A172 (cell line): ENCODE measurements around the gene CRYBG2. TPM values are rescaled to one million over a fixed set of nuclear protein-coding genes. Genes with fewer than 3 reads are reported as not detected.
"Not testable (repeated sequence)": the region's sequence is repeated elsewhere in the genome, so short reads cannot be mapped to it uniquely, and the experiment has no call there.

Source experiments
- DNase-seq: peaks from one replicate; pipeline ENCODE4 v3.0.0-alpha.2; 2015; ENCODE audit warnings: low spot score
- total RNA-seq: library from RNA; depleted of rRNA; stranded (reverse); fragments of >200 nt; shearing (Covaris generic); gene quantifications from 2 replicates; pipeline ENCODE4 v1.2.3, GENCODE V29; 2014

CRYBG2 gene
- total RNA-seq, 1 experiment from 2014 or later: 0.17 TPM

GRCh38 chr1:26350701-26351589 lies 3.0 kb downstream of the CRYBG2 start:
- peak; percentile 53 for DNase-seq

DNA sequence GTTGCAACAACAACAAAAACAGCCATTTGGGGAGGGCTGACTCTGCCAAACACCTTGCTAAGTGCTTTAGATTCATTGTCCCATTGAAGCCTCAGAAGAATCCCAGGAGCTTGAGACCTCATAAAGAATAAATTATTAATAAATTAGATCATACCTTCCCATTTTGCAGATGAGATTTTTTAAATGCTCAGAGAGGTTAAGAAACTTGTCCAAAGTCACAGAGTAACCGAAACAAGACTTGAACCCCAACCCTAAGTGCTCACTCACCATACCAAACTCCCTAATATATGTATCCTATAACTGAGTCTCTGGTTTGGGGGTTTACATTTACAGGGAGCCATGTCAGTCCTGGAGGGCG lies 3.6 kb downstream of the CRYBG2 start:
- no peak for DNase-seq

DNA sequence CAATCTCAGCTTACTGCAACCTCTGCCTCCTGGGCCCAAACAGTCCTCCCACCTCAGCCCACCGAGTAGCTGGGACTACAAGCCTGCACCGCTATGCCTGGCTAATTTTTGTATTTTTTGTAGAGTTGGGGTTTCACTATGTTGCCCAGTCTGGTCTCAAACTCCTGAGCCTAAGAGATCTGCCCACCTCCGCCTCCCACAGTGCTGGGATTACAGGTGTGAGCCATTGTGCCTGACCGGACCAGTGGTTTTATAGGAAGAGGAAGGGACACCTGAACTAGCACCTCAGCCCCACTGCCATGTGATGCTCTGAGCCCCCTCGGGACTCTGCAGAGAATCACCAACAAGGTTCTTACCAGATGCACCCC lies 4.1 kb downstream of the CRYBG2 start:
- no peak for DNase-seq

DNA sequence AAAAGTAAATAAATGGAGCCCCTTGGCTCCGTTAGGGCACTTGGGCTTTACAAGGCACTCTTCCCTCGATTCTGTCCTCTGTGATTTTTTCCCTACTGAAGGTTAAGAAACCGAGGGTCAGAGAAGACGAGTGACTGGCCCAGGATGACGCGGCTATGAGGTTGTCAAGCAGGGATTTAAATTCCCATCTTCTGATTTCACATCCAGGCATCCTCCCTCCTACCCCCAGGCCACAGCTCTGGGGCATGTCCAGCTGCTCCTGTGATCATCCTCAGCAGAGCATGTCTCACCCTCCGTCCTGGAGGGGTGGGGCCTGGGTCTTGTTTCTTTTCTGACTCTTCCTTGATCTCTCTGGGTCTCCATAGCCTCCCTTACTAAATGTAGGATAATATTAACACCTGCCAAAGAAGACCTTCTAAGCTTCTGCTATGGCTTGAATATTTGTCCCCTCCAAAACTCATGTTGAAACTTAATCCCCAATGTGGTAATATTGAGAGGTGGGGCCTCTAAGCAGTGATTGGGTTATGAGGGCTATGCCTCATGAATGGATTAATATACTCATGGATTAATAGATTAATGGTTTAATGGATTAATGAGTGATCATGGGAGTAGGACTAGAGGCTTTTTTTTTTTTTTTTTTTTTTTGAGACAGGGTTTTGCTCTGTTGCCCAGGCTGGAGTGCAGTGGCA lies 4.6 kb downstream of the CRYBG2 start:
- DNase-seq: peak; percentile 62

- DNase-seq: no peak
These were observed 7.5 kb downstream of the CRYBG2 start for GRCh38 chr1:26346274-26347033.

DNA sequence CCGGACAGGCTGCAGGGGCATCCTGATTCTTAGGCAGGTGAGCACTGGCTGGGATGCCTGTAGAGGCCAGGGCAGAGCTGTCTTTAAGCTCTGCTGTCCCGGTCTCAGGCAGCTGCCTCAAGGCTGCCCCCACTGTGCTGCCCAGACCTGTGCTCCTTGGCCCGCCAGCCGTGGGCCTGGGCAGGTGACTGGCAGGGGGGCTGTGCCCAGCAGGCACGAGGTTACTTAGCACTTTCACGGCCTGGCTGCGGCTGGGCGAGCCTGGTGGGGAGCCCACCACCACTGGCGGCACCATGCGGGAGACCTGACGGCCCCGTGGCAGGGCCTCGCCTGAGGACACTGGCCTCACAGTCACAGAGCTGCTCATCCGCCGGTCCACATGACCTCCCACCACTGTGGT lies 8.2 kb downstream of the CRYBG2 start:
- no peak for DNase-seq

GRCh38 chr1:26344147-26344920 lies 9.6 kb downstream of the CRYBG2 start:
- no peak for DNase-seq

DNA sequence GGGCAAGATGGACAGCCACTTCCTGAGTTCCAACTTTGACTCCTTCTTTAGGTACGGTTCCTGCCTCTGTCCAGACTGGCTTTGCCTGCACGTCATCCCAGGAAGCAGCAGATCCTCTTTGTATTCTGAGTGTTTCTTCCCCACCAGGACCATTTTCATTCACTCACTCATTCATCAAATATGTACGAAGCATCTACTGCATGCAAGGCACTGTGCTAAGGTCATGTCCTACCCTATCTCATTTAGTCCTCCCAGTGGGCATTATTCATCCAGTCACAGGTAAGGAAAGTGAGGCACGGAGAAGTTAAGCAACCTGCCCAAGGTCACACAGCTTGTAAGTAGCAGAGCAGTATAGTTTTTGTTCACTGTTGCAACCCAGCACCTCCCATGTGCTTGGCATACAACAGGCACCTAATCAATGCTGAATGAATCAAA lies 13.9 kb downstream of the CRYBG2 start:
- no peak for DNase-seq

DNA sequence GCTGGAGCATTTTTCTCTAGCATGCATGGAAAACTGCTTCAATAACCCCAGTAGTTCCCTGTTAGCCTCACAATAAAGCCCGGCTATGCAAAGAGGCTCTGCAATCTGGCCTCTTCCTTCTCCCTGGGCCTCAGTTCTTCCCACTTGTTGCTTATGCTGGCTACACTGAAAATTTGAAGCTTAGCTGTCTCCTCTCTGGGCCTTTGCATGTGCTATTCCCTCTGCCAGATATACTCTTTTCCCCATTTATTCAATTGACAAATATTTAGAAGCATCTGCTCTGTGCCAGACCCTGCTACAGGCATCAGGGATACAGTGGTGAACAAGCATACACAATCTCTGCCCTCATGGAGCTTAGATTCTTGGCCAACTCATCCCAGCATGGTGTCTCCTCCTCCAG lies 15.3 kb downstream of the CRYBG2 start:
- DNase-seq: no peak

- DNase-seq: no peak
These were observed 16.3 kb downstream of the CRYBG2 start for GRCh38 chr1:26337625-26338024.

- no peak for DNase-seq
These were observed 16.8 kb downstream of the CRYBG2 start for GRCh38 chr1:26337206-26337535.

GRCh38 chr1:26336477-26337205 lies 17.3 kb downstream of the CRYBG2 start:
- no peak for DNase-seq

- no peak for DNase-seq
These were observed 18.0 kb downstream of the CRYBG2 start for GRCh38 chr1:26335774-26336476.

DNA sequence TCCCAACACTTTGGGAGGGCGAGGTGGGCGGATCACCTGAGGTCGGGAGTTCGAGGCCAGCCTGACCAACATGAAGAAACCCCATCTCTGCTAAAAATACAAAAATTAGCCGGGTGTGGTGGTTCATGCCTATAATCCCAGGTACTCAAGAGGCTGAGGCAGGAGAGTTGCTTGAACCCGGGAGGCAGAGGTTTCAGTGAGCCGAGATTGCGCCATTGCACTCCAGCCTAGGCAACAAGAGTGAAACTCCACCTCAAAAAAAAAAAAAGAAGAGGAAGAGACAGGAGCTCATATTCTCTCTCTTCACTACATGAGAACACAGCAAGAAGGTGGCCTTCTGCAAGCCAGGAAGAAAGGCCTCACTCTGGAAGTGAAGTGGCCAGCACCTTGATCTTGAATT lies 20.6 kb downstream of the CRYBG2 start:
- DNase-seq: not testable (repeated sequence)

- no peak for DNase-seq
These were observed 23.7 kb downstream of the CRYBG2 start for GRCh38 chr1:26330276-26330675.

- DNase-seq: not testable (repeated sequence)
These were observed 24.6 kb downstream of the CRYBG2 start for GRCh38 chr1:26329380-26329779.

GRCh38 chr1:26328597-26328996 lies 25.3 kb downstream of the CRYBG2 start:
- DNase-seq: no peak

- DNase-seq: no peak
These were observed 26.0 kb downstream of the CRYBG2 start for GRCh38 chr1:26327956-26328362.

DNA sequence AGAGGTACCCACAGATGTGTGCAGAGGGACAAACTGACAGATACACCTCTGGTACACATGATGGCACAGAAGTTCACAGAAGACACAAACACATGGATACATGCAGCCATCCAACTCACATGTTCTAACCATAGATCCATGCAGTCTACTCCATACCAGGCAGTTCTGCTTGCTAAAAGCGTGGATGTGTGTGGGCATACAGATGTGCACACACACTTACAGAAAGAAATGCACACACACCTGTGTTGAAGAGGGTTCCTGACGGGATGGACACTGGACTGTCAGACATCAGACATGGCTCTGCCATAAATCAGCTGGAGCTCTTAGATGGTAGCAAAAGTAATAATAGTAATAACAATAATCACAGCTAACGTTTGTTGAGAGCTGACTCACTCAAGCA lies 29.4 kb downstream of the CRYBG2 start:
- DNase-seq: no peak

DNA sequence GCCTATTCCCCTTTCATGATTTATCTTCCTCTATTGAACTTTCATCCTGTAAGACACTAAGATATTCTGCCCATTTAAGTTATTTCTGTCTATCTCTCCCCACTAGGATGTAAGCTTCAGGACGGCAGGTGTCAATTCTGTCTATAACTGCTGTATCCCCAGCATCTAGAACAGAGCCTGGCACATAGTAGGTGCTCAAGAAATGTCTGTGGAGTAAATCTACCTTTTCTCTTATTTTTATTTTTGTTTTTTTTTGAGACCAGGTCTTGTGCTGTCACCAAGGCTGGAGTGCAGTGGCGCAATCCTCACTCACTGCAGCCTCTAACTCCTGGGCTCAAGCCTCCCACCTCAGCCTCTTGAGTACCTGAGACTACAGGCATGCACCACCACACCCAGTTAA lies 30.5 kb downstream of the CRYBG2 start:
- DNase-seq: no peak

DNA sequence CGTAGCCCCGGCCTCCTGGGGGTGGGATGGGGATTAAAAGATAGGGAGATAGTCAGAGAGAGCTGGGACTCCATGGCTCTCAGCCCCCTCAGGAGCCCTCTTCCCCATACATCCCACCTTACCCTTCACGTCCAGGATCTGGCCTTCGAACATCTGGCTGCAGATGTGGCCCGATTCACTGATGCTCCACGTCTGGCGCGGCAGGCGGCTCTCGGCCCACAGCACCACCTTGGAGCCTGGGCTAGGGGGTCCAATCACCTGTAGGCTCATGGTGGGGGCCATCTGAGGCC lies 31.9 kb downstream of the CRYBG2 start:
- DNase-seq: no peak
